ENCODE results near the gene SLC5A6. TPM values are rescaled to one million over a fixed set of nuclear protein-coding genes. Genes with fewer than 3 reads are reported as not detected.

Gene SLC5A6
- total and polyA plus RNA-seq, 2 of the 8 experiments (the other 6 are each of a cell fraction or from before 2014, with no cell fraction given): 118 to 183 TPM

- TF ChIP-seq ATF2 (IDR thresholded peaks at IDR 0.05; ENCODE audit: low read length) (no peak), BRCA1 (IDR thresholded peaks at IDR 0.05; ENCODE audit: low read depth, low read length) (no peak), TBP (IDR thresholded peaks at IDR 0.05; ENCODE audit: low read depth, low read length) (peak; percentile 42; the same call in 1 of the 2 replicates), RNF2 (IDR thresholded peaks at IDR 0.05; ENCODE audit: borderline replicate concordance, low read depth, low read length, missing control alignments, poor library complexity, severe bottlenecking) (no peak), GTF2F1 (IDR thresholded peaks at IDR 0.05; ENCODE audit: borderline replicate concordance, low read depth, low read length) (no peak), MAX (IDR thresholded peaks at IDR 0.05) (peak; percentile 86), JUND (IDR thresholded peaks at IDR 0.05; ENCODE audit: low read length) (0 out of 2 replicates have a peak, but pooled peaks have one; percentile 9), RFX5 (IDR thresholded peaks at IDR 0.05; ENCODE audit: borderline replicate concordance, low read depth, low read length) (no peak)
Measured at GRCh38 chr2:27249891-27250651, 38.0 kb upstream of the SLC5A6 start (continued).
